A549 (cell line): ENCODE results near the gene CYP1A2. TPM values are rescaled to one million over a fixed set of nuclear protein-coding genes. Genes with fewer than 3 reads are reported as not detected.
A peak's percentile ranks its signal among the peaks of the same experiment; 100 is the strongest.

Experiments
- ATAC-seq, 2 experiments: fragments of 200-7000 bp in 1 of 2; fragments of >200 bp in 1 of 2; cut with Nextera tagmentation in 1 of 2; cut with Tn5 transposase in 1 of 2; 3 replicates each; pipeline versions ENCODE4 v1.8.0 to v1.9.1; 2018 to 2020; ENCODE audit warnings: mild to moderate bottlenecking in 1 of 2, moderate library complexity in 1 of 2
- CTCF ChIA-PET: fragments of 300-600 bp; sonication (Branson Sonifier 250); formaldehyde crosslinking; extraction: SDS; loops from one replicate; lab custom pipeline; 2021; ENCODE audit warnings: antibody characterized with exemption, inconsistent platforms; lab: Yijun Ruan, JAX
- POLR2A ChIA-PET: fragments of 350-600 bp; formaldehyde crosslinking; extraction: SDS; loops from one replicate; lab custom pipeline; 2021; ENCODE audit warnings: antibody characterized with exemption, inconsistent platforms; lab: Yijun Ruan, JAX
- DNase-seq, 2 experiments: peaks; one replicate each; pipeline versions ENCODE4 v3.0.0 to v3.0.0-alpha.2; 2011 to 2016; ENCODE audit warnings: low read depth in 1 of 2, low spot score in 1 of 2
- FAIRE-seq: peaks from 2 replicates; lab custom pipeline; 2011; peaks lifted over from hg19 to GRCh38; lab: Jason Lieb, UNC
- H3K27ac ChIP-seq, 2 experiments: fragments of >200 bp; sonication (Bioruptor Twin); formaldehyde crosslinking; 3 replicates each; pipeline ENCODE4 v1.5.1; 2016 to 2017
- H3K4me1 ChIP-seq: fragments of >200 bp; sonication (Bioruptor Twin); formaldehyde crosslinking; 3 replicates; pipeline ENCODE4 v1.6.1; 2016
- H3K4me2 ChIP-seq: fragments of >200 bp; sonication (Bioruptor Twin); formaldehyde crosslinking; 3 replicates; pipeline ENCODE4 v1.6.1; 2016
- H3K4me3 ChIP-seq: fragments of >200 bp; sonication (Bioruptor Twin); formaldehyde crosslinking; 3 replicates; pipeline ENCODE4 v1.5.1; 2016
- H3K9me3 ChIP-seq: fragments of >200 bp; sonication (Bioruptor Twin); formaldehyde crosslinking; 3 replicates; pipeline ENCODE4 v1.6.1; 2016
- ATOH8 ChIP-seq: fragments of 250-450 bp; sonication (Bioruptor Pico); IDR thresholded peaks from 2 replicates; pipeline ENCODE4 v1.5.0; 2020; ENCODE audit warnings: low read depth, mild to moderate bottlenecking, moderate library complexity
- BCL3 ChIP-seq: fragments of >200 bp; sonication (Bioruptor Twin); formaldehyde crosslinking; IDR thresholded peaks from 3 replicates; pipeline ENCODE4 v1.6.1; 2016
- CBX2 ChIP-seq: fragments of 200-600 bp; sonication (generic); IDR thresholded peaks from 2 replicates; pipeline ENCODE4 v1.6.1; 2016; ENCODE audit warnings: low read depth, mild to moderate bottlenecking, borderline replicate concordance
- CEBPB ChIP-seq, 2 experiments: fragments of >200 bp in 1 of 2; sonication (Bioruptor Twin) in 1 of 2; formaldehyde crosslinking in 1 of 2; IDR thresholded peaks; 2 replicates each; pipeline ENCODE4 v1.6.1; 2012 to 2016
- GATA3 ChIP-seq: IDR thresholded peaks from 2 replicates; pipeline ENCODE4 v1.6.1; 2012; ENCODE audit warnings: borderline replicate concordance
- HES2 ChIP-seq: fragments of >200 bp; sonication (Bioruptor Twin); formaldehyde crosslinking; IDR thresholded peaks from 2 replicates; pipeline ENCODE4 v1.6.1; 2016
- HOXB13 ChIP-seq: fragments of 250-450 bp; sonication (Bioruptor Pico); IDR thresholded peaks from 2 replicates; pipeline ENCODE4 v1.5.0; 2020; ENCODE audit warnings: low read depth, mild to moderate bottlenecking, moderate library complexity
- KDM1A ChIP-seq: fragments of 200-600 bp; sonication (generic); IDR thresholded peaks from 2 replicates; pipeline ENCODE4 v1.6.1; 2016; ENCODE audit warnings: low read depth, mild to moderate bottlenecking
- MAZ ChIP-seq: fragments of 150-350 bp; IDR thresholded peaks from 2 replicates; pipeline ENCODE4 v1.6.1; 2014; ENCODE audit warnings: antibody characterized with exemption, low read depth, low read length, borderline replicate concordance
- NR3C1 ChIP-seq: fragments of >200 bp; sonication (Bioruptor Twin); formaldehyde crosslinking; IDR thresholded peaks from 3 replicates; pipeline ENCODE4 v1.6.1; 2017
- PHF8 ChIP-seq: fragments of 200-600 bp; sonication (generic); IDR thresholded peaks from 2 replicates; pipeline ENCODE4 v1.6.1; 2016; ENCODE audit warnings: low read depth, mild to moderate bottlenecking, antibody characterized with exemption, moderate library complexity, borderline replicate concordance
- POLR2A ChIP-seq: IDR thresholded peaks from 2 replicates; pipeline ENCODE4 v1.6.1; 2012; ENCODE audit warnings: mild to moderate bottlenecking, low read length
- RAD21 ChIP-seq, 2 experiments: fragments of >200 bp in 1 of 2; sonication (Bioruptor Twin) in 1 of 2; formaldehyde crosslinking in 1 of 2; IDR thresholded peaks in 1 of 2; conservative IDR thresholded peaks in 1 of 2; 2 replicates in 1 of 2; 3 replicates in 1 of 2; pipeline ENCODE4 v1.6.1; 2012 to 2018; ENCODE audit warnings: inconsistent platforms in 1 of 2
- RARB ChIP-seq: fragments of 250-450 bp; sonication (Bioruptor Pico); IDR thresholded peaks from 2 replicates; pipeline ENCODE4 v1.8.0; 2021; ENCODE audit warnings: mild to moderate bottlenecking, moderate library complexity
- REST ChIP-seq: fragments of 200-600 bp; sonication (generic); IDR thresholded peaks from 2 replicates; pipeline ENCODE4 v1.6.1; 2016; ENCODE audit warnings: antibody characterized with exemption, mild to moderate bottlenecking, moderate library complexity
- RNF2 ChIP-seq: fragments of 200-600 bp; sonication (generic); IDR thresholded peaks from 2 replicates; pipeline ENCODE4 v1.6.1; 2016; ENCODE audit warnings: low read depth, mild to moderate bottlenecking, antibody characterized with exemption, moderate library complexity, borderline replicate concordance
- SREBF2 ChIP-seq: fragments of 450-650 bp; IDR thresholded peaks from 2 replicates; pipeline ENCODE4 v1.6.1; 2014; ENCODE audit warnings: mild to moderate bottlenecking, moderate library complexity
- ZNF302 ChIP-seq: fragments of 250-450 bp; sonication (Bioruptor Pico); IDR thresholded peaks from 2 replicates; pipeline ENCODE4 v1.9.0; 2021; ENCODE audit warnings: inconsistent platforms, mild to moderate bottlenecking, moderate library complexity
- WGBS: methylation state at CpG from one replicate; pipeline ENCODE4 v1.1.6; 2017; ENCODE audit errors: missing lambda C conversion rate; 5-methylcytosine and 5-hydroxymethylcytosine counted together
- polyA plus RNA-seq, 4 experiments: library from polyadenylated mRNA; depleted of rRNA in 3 of 4; stranded (reverse); fragments of >200 nt; fragmentation: RNase III in 1 of 4; extraction: RNeasy Plus Mini Kit Qiagen cat#74134 plus additional on column Dnase treatment in 1 of 4; gene quantifications; 2 replicates in 3 of 4; 3 replicates in 1 of 4; pipeline ENCODE4 v1.2.3, GENCODE V29; 2011 to 2017

CYP1A2 gene
- polyA plus RNA-seq, 2 of the 4 experiments (the other 2 are of a cell fraction): not detected

- no peaks in the 10 kb centered on the region for H3K9me3 ChIP-seq
- WGBS: 63% methylated on average over 8 of the region's 8 CpGs
- H3K4me3 ChIP-seq: no peak overlapping the region
- POLR2A ChIA-PET: no interaction called here
- no peaks in the 10 kb centered on the region for H3K4me1 ChIP-seq
- ATAC-seq: no peak
- CTCF ChIA-PET: interaction anchor here (1.7 to 7.8 kb wide), 3 partner anchors 17 to 121 kb away, joined by 3 to 56 read pairs (median 4); no protein-coding TSS in a partner anchor
- no peak overlapping the region for H3K4me2 ChIP-seq
- H3K27ac ChIP-seq: no peak overlapping the region
- TF ChIP-seq POLR2A (no peak), CBX2 (no peak), CEBPB (IDR thresholded peaks at IDR 0.05) (no peak), HES2 (no peak), PHF8 (no peak), SREBF2 (no peak)
- TF ChIP-seq, all 56 proteins: peak for 0
- FAIRE-seq: no peak
- no peak for DNase-seq
Observed at GRCh38 chr15:74752011-74752410, 3.4 kb downstream of the CYP1A2 start.

GRCh38 chr15:74752531-74752930, 3.9 kb downstream of the CYP1A2 start:
- 26% methylated on average over 5 of the region's 5 CpGs for WGBS
- no peak for DNase-seq
- no peak overlapping the region for H3K4me2 ChIP-seq
- no peak for FAIRE-seq
- peak in 1 of 2 experiments; percentile 51; a peak in 3 of 6 replicates for ATAC-seq
- POLR2A ChIA-PET: no interaction called here
- H3K4me1 ChIP-seq: no peaks in the 10 kb centered on the region
- CTCF ChIA-PET: interaction anchor here (0.5 to 7.8 kb wide), 4 partner anchors 17 to 671 kb away, joined by 3 to 56 read pairs (median 4); no protein-coding TSS in a partner anchor
- H3K4me3 ChIP-seq: no peak overlapping the region
- no peak for TF ChIP-seq RNF2
- H3K27ac ChIP-seq: no peak overlapping the region
- H3K9me3 ChIP-seq: no peaks in the 10 kb centered on the region

- H3K4me2 ChIP-seq: no peak overlapping the region
- FAIRE-seq (no peak), ATAC-seq (no peak), DNase-seq (no peak)
- POLR2A ChIA-PET: no interaction called here
- H3K4me3 ChIP-seq: no peak overlapping the region
- no peaks in the 10 kb centered on the region for H3K9me3 ChIP-seq
- CTCF ChIA-PET: interaction anchor here (7.8 to 25.5 kb wide), 2 partner anchors 15 to 122 kb away, joined by 56 to 701 read pairs; no protein-coding TSS in a partner anchor
- TF ChIP-seq GATA3 (no peak), RARB (CRISPR knock-in tag) (no peak), HOXB13 (CRISPR knock-in tag) (no peak), HES2 (no peak), MAZ (no peak), KDM1A (no peak), RAD21 (conservative IDR thresholded peaks at IDR 0.05 in 1 of 2, IDR thresholded peaks at IDR 0.05 in 1 of 2) (no peak), ATOH8 (CRISPR knock-in tag) (no peak), REST (no peak), ZNF302 (CRISPR knock-in tag) (no peak), BCL3 (no peak), NR3C1 (no peak)
- H3K27ac ChIP-seq: no peak overlapping the region
- 78% methylated on average over 9 of the region's 20 CpGs for WGBS
- no peaks in the 10 kb centered on the region for H3K4me1 ChIP-seq
Observed at GRCh38 chr15:74754593-74755215, 6.1 kb downstream of the CYP1A2 start.
